ES-I3 (cell line): Measurements from ENCODE around the gene MAPK6.
"Not testable (repeated sequence)": the region's sequence is repeated elsewhere in the genome, so short reads cannot be mapped to it uniquely, and the experiment has no call there.

ENCODE experiments used
- H3K36me3 ChIP-seq: 2 replicates; pipeline ENCODE4 v1.6.1; 2013; ENCODE audit warnings: mild to moderate bottlenecking, low read length, control low read depth, moderate library complexity; ENCODE audit not compliant: insufficient read depth
- H3K4me1 ChIP-seq: 2 replicates; pipeline ENCODE4 v1.6.1; 2013; ENCODE audit warnings: mild to moderate bottlenecking, control low read depth, low read length; ENCODE audit not compliant: insufficient read depth
- H3K9ac ChIP-seq: 2 replicates; pipeline ENCODE4 v1.6.1; 2013; ENCODE audit warnings: low read depth, mild to moderate bottlenecking, low read length, moderate library complexity
- H3K9me3 ChIP-seq: 2 replicates; pipeline ENCODE4 v1.6.1; 2013; ENCODE audit warnings: mild to moderate bottlenecking, low read length, moderate library complexity; ENCODE audit not compliant: control insufficient read depth, insufficient read depth

Gene MAPK6

GRCh38 chr15:52093539-52094510, 74.8 kb downstream of the MAPK6 start:
- Histone ChIP-seq H3K9ac (no peak overlapping the region), H3K4me1 (no peaks in the 10 kb centered on the region), H3K9me3 (no peaks in the 10 kb centered on the region), H3K36me3 (no peaks in the 10 kb centered on the region)

GRCh38 chr15:52094811-52095584, 76.0 kb downstream of the MAPK6 start:
- H3K4me1 ChIP-seq: no peaks in the 10 kb centered on the region
- H3K9me3 ChIP-seq: no peaks in the 10 kb centered on the region
- H3K36me3 ChIP-seq: no peaks in the 10 kb centered on the region
- H3K9ac ChIP-seq: no peak overlapping the region

- no peaks in the 10 kb centered on the region for H3K9me3 ChIP-seq
Observed at GRCh38 chr15:52095597-52096262, 76.7 kb downstream of the MAPK6 start.

GRCh38 chr15:52096536-52096935, 77.5 kb downstream of the MAPK6 start:
- H3K36me3 ChIP-seq, H3K4me1 ChIP-seq, H3K9me3 ChIP-seq, H3K9ac ChIP-seq: not testable (repeated sequence)

More at GRCh38 chr15:52095597-52096262, 76.7 kb downstream of the MAPK6 start:
- Histone ChIP-seq H3K4me1 (no peaks in the 10 kb centered on the region), H3K36me3 (no peaks in the 10 kb centered on the region), H3K9ac (no peak overlapping the region)

- Histone ChIP-seq H3K9me3 (no peaks in the 10 kb centered on the region), H3K36me3 (no peaks in the 10 kb centered on the region), H3K9ac (no peak overlapping the region), H3K4me1 (no peaks in the 10 kb centered on the region)
Observed at GRCh38 chr15:52097180-52097579, 78.2 kb downstream of the MAPK6 start.

- no peaks in the 10 kb centered on the region for H3K9me3 ChIP-seq
- peaks cover 6% of the 10 kb centered on the region for H3K4me1 ChIP-seq
- no peak overlapping the region for H3K9ac ChIP-seq
- no peaks in the 10 kb centered on the region for H3K36me3 ChIP-seq
Observed at GRCh38 chr15:52098323-52098722, 79.3 kb downstream of the MAPK6 start.

GRCh38 chr15:52099651-52100272, 80.7 kb downstream of the MAPK6 start:
- Histone ChIP-seq H3K9me3 (no peaks in the 10 kb centered on the region), H3K4me1 (peaks cover 10% of the 10 kb centered on the region), H3K36me3 (no peaks in the 10 kb centered on the region), H3K9ac (no peak overlapping the region)

GRCh38 chr15:52100807-52101442, 81.9 kb downstream of the MAPK6 start:
- Histone ChIP-seq H3K9me3 (no peaks in the 10 kb centered on the region), H3K36me3 (no peaks in the 10 kb centered on the region), H3K9ac (no peak overlapping the region), H3K4me1 (peaks cover 10% of the 10 kb centered on the region)

- peaks cover 10% of the 10 kb centered on the region for H3K4me1 ChIP-seq
- H3K36me3 ChIP-seq: no peaks in the 10 kb centered on the region
- H3K9me3 ChIP-seq: no peaks in the 10 kb centered on the region
- H3K9ac ChIP-seq: no peak overlapping the region
Observed at GRCh38 chr15:52101542-52102323, 82.7 kb downstream of the MAPK6 start.

GRCh38 chr15:52102463-52102862, 83.4 kb downstream of the MAPK6 start:
- H3K9ac ChIP-seq: no peak overlapping the region
- H3K4me1 ChIP-seq: peaks cover 10% of the 10 kb centered on the region
- H3K9me3 ChIP-seq: no peaks in the 10 kb centered on the region
- H3K36me3 ChIP-seq: no peaks in the 10 kb centered on the region

- Histone ChIP-seq H3K9me3 (no peaks in the 10 kb centered on the region), H3K36me3 (no peaks in the 10 kb centered on the region), H3K4me1 (peaks cover 10% of the 10 kb centered on the region), H3K9ac (no peak overlapping the region)
Observed at GRCh38 chr15:52103217-52104207, 84.5 kb downstream of the MAPK6 start.

GRCh38 chr15:52104532-52105004, 85.5 kb downstream of the MAPK6 start:
- H3K9ac ChIP-seq: no peak overlapping the region
- H3K36me3 ChIP-seq: no peaks in the 10 kb centered on the region
- peaks cover 19% of the 10 kb centered on the region for H3K4me1 ChIP-seq
- H3K9me3 ChIP-seq: no peaks in the 10 kb centered on the region
